HG03095 (cell line): ENCODE measurements around the gene NELL2.

Experiments used
- ATAC-seq: cut with Tn5 transposase; IDR thresholded peaks from one replicate; pipeline ENCODE4 v1.9.1; 2021; ENCODE audit warnings: moderate library complexity; ENCODE audit not compliant: unreplicated experiment

NELL2 gene

DNA sequence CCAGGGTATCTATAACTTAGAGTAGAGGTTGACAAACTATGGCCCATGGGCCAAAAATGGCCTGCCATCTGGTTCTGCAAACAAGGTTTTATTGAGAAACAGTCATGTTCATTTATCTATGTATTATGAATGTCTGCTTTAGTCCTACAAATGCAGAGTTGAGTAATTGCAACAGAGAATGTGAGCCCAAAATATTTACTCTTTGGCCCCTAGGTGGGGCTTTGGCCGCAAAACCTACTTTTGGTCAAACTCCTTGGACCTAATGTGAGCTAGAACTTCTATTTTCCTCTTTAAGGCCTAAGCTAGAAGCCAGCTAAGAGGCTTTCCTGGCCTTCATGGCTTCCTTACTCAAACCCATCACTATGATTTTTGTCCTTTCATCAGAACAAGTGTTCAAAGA, 379.1 kb downstream of the NELL2 start:
- ATAC-seq, result no peak

DNA sequence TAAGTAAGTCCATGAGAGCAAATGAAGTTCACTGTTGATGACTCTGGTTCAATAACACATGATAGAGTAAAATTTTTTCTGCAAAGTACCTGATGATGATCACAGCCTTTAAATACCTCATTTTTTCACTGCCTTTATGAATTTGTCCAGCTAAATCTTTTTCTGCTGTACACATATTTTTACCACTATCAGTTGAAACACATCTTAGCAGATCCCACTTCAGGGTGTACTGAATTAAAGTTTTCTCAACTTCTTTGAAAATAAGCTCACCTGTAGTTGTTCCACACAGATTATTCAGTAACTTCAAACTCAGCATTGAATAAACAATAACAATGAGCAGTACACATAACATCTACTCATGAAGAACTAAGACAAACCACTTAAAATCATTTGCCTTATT, 385.9 kb downstream of the NELL2 start:
- ATAC-seq, result no peak

DNA sequence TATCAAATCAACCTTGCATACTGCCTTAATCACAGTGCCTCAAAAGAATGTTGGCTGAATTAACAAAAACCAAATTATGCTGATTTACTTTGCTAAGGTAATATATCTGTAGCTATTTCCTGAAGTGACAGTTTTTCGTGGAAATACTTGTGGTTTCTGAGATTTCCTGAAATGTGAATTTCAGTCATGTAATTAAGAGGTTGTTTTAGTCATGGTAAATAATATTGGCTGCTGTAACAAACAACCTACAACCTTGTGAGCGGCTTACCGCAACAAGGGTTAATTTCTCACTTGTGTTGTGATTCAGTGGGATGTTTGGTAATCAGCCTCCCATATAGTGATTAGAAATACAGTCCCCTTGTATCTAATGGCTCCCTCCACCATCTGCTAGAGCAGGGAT, 387.9 kb downstream of the NELL2 start:
- ATAC-seq, result no peak

DNA sequence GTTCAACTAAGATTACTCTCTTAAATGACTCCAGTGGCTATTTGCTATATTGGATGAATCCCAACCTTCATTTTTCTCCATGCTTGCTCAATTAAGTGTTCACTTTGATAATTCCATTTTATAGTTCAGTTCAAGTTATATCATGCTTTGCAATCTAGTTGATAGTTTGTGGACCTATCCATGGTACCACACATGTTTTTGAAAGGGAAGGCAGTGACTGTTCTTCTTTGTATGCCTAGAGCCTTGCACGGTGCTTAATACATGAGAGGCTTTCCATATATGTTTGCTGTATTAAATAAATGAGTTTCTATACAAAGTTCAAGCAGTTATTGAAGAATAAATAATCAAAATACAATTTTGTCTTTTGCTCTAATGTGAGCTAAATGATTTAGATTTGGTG, 391.3 kb downstream of the NELL2 start:
- ATAC-seq, result no peak

DNA sequence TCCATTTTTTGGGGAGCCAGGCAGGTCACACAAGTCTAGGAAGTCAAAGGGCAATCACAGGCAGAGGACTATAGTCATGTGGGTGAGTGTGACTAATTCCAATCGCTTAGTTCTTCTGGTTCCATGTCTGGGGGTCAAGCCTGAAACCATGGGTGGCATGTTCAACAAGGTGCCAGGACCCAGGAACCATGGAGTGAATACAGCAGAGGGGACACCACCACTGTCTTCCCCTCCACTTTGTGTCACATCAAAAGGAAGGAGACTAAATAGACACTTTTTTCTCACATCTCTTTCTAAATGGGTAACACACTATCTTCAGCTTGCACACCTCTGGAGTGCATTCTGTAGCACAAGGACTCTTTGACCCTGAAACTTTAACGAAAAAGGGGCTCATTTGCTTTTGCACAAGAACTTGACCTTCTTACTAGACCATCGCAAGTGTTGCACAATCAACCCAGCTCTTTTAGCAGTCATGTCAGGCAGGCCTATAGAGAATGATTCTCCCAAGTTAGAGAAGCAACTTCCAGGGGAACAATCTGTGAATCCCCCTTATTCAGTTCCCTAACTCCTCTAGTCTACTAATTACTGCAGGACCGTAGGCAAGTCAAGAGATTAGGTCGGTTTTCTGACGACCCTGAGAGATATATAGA, 398.7 kb downstream of the NELL2 start:
- ATAC-seq, result no peak

DNA sequence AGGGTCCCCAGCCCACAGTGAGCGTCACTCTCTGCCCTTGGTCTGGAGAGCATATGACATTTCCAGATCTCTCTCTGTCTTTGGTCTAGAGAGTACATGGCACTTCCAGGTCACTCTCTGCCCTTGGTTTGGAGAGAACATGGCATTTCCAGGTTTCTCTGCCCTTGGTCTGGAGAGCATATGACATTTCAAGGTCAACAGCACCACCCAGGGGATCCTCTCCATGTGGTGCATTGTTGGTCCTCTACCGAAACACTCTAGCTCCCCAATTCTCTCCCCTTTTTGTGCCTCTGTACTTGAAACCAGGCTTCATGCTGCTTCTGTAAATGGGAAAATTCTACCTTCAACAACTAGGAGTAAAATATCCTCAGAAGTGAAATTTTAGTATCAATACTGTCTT, 399.4 kb downstream of the NELL2 start:
- no peak for ATAC-seq

DNA sequence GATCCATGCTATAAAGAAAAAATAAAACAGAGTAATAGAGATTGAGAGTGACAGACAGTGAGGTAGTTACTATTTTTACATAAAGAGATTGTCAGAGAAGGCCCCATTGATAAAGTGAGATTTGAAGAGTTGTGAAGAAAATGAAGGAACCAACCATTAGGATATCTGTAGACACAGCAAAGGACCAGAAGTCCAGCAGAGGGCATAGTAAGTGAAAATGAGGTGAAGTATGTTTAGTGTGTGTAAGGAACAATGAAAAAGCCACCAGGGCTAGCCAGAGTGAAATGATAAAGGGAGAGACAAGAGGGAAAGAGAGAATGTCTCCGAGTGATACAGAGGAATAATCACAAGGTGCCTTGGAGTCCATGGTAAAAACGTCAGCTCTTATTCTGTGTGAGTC, 411.0 kb downstream of the NELL2 start:
- ATAC-seq, result no peak

DNA sequence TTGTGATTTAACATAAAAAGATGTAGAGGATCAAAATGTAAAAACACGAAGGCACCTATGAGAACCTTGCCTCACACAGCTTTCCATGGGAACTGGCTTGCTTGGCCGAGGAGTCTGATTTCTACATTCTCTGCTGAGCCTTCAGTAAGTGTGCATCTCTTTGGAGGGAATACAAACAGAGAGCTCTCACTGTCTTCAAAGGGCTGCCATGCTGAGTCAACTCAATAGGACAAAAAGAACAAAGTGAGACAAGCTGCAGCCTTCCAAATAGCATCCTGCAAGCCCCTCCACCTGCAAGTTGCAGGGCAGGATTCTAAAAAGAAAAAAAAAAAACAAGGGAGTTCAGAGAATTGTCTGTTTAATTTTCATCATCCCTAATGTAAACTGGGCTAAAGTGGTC, 411.9 kb downstream of the NELL2 start:
- ATAC-seq, result no peak

DNA sequence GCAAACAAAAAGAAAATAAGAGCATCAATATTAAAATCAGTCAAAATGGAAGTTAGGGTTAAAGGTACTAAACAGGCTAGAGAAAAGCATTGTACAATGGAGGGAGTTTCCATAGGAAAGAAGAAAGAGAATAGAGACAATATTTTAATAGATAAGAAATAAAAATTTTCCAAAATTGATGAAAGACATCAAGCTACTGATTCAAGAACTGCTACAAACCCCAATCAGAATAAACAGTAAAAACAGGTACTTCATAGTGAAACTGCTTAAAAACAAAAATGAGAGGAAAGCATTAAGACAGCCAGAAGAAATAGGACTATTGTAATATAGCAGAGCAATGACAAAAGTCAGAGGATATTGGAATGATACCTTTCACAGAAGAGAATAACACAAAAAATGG, 413.4 kb downstream of the NELL2 start:
- no peak for ATAC-seq

DNA sequence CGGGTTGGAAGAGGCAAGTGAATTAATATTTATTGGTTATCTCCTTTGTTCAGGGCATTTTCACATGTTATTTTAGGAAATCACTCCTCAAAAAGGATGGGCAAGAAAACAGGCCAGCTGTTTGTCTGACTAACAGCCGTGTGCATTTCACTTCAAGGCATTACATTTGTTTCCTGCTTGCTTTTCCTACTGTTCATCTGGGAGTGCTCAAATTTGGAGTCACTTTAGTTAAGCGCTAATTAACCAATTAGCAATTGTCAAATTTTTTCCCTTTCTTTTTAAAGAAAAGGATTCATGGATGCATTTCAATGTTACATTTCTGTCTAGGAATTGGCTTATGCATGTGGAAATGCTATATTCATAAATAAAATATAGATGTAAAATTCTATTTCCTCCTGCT, 415.9 kb downstream of the NELL2 start:
- no peak for ATAC-seq

DNA sequence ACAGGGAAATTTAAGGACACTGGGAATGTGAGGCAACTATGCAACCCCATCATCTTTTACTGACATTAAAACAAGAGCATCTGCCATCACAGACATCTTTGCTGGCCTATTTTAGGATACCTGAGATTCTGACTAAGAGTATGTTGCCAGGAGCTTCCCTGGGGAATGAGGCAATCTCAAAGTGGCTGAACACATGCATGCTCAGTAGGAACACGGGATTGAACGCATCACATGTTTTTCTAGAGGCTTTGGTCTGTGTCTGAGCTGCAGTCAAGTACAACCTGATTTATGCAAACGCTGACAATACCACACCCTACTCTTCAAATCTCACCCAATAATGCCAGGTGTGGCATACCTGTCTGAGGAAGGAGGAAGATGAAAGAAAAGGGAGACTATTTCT, 416.5 kb downstream of the NELL2 start:
- ATAC-seq, result no peak
